Activated CD4-positive, alpha-beta memory T cell treated with anti-CD3 and anti-CD28 coated beads, Interleukin-2, amount 10 ng/mL, durations not matched to agents 7 days and 5 days (primary cell): ENCODE data around the gene SATL1. TPM values are rescaled to one million over a fixed set of nuclear protein-coding genes. Genes with fewer than 3 reads are reported as not detected.
"Not testable (repeated sequence)": the region's sequence is repeated elsewhere in the genome, so short reads cannot be mapped to it uniquely, and the experiment has no call there.

Experiments
- CTCF ChIA-PET: fragments of 350-600 bp; sonication (Branson Sonifier 250); formaldehyde crosslinking; loops from one replicate; lab custom pipeline; 2021; ENCODE audit warnings: antibody characterized with exemption, inconsistent platforms; lab: Charles Lee
- POLR2A ChIA-PET: fragments of 350-600 bp; sonication (Branson Sonifier 250); formaldehyde crosslinking; loops from one replicate; lab custom pipeline; 2021; ENCODE audit warnings: antibody characterized with exemption; lab: Charles Lee
- DNase-seq: peaks from one replicate; pipeline ENCODE4 v3.0.0-alpha.2; 2020
- H3K27ac Mint-ChIP-seq: one replicate; pipeline ENCODE4 v1.8.0; 2021; ENCODE audit warnings: mild to moderate bottlenecking, mixed read lengths
- H3K27me3 Mint-ChIP-seq: one replicate; pipeline ENCODE4 v1.8.0; 2021; ENCODE audit warnings: mixed read lengths
- H3K36me3 Mint-ChIP-seq: one replicate; pipeline ENCODE4 v1.8.0; 2021; ENCODE audit warnings: low read depth, mixed read lengths
- H3K4me1 Mint-ChIP-seq: one replicate; pipeline ENCODE4 v1.8.0; 2021; ENCODE audit warnings: mixed read lengths
- H3K4me3 Mint-ChIP-seq: one replicate; pipeline ENCODE4 v1.8.0; 2021; ENCODE audit warnings: mild to moderate bottlenecking, mixed read lengths
- H3K9me3 Mint-ChIP-seq: one replicate; pipeline ENCODE4 v1.8.0; 2021; ENCODE audit warnings: mixed read lengths
- total RNA-seq, 2 experiments: library from RNA; stranded (reverse); gene quantifications; one replicate each; pipeline ENCODE4 v1.2.3, GENCODE V29; 2021

The SATL1 gene
- total RNA-seq, 2 experiments from 2014 or later, result not detected

DNA sequence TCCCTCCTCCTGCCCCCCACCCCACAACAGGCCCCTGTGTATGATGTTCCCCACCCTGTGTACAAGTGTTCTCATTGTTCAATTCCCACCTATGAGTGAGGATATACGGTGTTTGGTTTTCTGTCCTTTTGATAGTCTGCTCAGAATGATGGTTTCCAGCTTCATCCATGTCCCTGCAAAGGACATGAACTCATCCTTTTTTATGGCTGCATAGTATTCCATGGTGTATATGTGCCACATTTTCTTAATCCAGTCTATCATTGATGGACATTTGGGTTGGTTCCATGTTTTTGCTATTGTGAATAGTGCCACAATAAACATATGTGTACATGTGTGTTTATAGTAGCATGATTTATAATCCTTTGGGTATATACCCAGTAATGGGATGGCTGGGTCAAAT lies 166.3 kb downstream of the SATL1 start:
- H3K27me3 Mint-ChIP-seq, CTCF ChIA-PET, H3K9me3 Mint-ChIP-seq, H3K4me3 Mint-ChIP-seq, H3K4me1 Mint-ChIP-seq, H3K27ac Mint-ChIP-seq, DNase-seq, POLR2A ChIA-PET: not testable (repeated sequence)
- peaks cover 14% of the 10 kb centered on the region for H3K36me3 Mint-ChIP-seq

DNA sequence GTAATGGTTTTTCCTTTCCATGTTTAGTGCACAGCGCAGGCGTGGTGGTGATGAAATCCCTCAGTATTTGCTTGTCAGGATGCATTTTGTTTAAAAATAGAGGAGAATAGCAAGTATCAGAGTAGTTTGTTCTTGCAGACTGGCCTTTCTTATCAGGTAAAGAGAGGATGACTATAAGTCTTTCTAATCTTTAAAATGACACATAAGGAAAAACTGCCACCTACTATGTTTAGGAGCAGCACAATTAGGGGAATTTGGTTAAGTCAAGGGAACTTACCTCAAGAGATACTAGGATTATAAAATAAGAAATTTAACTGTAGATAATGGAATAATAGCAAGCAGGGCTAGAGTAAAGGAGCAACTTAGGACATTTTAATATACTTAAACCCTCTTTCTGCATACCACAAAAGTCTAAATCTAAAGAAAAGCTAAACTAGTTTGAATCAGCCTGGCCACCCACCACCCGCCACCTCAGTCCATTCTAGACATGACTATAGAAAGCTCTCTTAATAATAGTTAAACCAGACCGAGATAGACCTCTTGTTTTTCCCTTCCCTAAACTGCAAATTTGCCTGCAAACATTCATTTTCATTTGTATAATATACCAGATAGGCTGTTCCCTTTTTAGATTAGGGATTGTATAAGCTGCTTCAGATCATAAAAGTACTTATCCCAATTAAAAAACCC lies 177.9 kb downstream of the SATL1 start:
- Mint-ChIP-seq H3K9me3 (no peaks in the 10 kb centered on the region), H3K4me3 (no peak overlapping the region), H3K36me3 (peaks cover 18% of the 10 kb centered on the region), H3K4me1 (no peaks in the 10 kb centered on the region), H3K27me3 (no peaks in the 10 kb centered on the region), H3K27ac (no peak overlapping the region)
- POLR2A ChIA-PET, result no interaction called here
- no peak for DNase-seq
- CTCF ChIA-PET, result no interaction called here

DNA sequence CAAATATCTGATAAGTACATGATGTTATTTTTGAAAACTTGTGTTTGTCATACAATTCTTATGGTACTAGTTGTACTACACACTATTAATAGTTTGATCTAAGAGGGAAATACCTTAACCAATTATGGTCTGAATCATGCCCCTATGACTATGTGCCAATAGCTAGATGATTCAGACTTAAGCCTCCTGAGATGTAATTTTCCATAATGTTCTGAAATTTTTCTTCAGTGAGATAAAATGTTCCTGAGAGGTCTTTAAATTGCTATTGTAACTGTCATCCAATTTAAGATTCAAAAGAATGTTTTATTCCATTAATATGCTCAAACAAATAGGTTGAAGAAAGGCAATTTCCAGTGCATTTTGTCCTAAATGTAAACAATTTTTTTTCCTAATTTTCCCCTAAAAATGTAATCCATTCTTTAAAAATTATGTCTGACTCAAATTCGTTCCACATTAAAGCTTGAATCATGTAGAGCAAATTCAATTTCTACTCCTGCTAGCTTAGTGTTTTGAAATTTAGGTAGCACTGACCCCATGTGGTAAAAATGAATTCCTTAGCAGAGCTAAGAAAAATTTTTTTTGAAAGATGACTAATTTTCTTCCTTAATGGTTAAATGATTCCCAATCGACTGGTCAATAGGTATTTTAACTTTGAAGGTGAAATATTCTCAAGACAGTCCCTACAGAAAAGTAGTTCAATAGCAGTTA lies 190.8 kb downstream of the SATL1 start:
- H3K27me3 Mint-ChIP-seq, result no peaks in the 10 kb centered on the region
- ChIA-PET CTCF (no interaction called here), POLR2A (no interaction called here)
- no peak overlapping the region for H3K4me3 Mint-ChIP-seq
- H3K4me1 Mint-ChIP-seq, result no peaks in the 10 kb centered on the region
- no peak for DNase-seq
- no peak overlapping the region for H3K27ac Mint-ChIP-seq
- no peaks in the 10 kb centered on the region for H3K9me3 Mint-ChIP-seq
- no peaks in the 10 kb centered on the region for H3K36me3 Mint-ChIP-seq

DNA sequence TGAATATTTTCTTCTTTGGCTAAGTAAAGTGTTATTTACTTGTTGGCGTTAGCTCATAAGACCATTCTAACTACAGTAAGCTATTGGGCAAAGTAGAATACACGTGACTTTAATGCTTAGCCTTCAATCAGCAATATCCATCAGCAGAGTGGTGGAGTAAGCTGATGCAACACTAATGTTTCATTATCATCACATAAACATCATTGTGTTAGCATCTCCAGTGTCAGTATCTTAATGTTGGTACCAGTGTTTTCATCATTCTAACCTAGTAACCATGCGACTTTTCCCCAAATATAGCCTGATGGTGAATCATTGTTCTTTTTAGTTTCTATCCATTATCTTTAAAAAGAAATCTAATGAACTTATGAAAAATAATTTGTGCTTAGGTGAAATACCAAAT lies 191.4 kb downstream of the SATL1 start:
- no peak overlapping the region for H3K27ac Mint-ChIP-seq

DNA sequence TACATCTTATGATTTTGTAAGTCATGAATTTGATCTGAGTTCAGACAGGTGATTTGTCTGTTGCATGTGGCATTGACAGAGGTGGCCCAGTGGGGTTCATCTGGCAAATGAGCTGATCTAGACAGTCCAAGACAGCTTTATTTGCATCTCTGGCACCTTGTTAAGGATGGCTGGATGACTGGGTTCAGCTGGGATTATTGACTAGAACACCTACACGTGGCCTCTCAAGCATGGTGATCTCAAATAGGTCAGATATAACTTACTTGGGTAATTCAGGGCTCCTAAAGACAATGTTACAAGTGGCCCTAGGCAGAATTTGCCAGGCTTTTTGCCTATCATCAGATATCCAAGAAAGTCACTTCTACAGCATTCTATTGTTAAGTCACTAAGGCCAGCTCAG lies 192.0 kb downstream of the SATL1 start:
- H3K4me1 Mint-ChIP-seq, result no peaks in the 10 kb centered on the region
- no peaks in the 10 kb centered on the region for H3K9me3 Mint-ChIP-seq
- ChIA-PET CTCF (no interaction called here), POLR2A (no interaction called here)
- no peak overlapping the region for H3K27ac Mint-ChIP-seq
- H3K27me3 Mint-ChIP-seq, result no peaks in the 10 kb centered on the region
- no peak overlapping the region for H3K4me3 Mint-ChIP-seq
- H3K36me3 Mint-ChIP-seq, result no peaks in the 10 kb centered on the region
- DNase-seq, result no peak

More for the DNA sequence above, 191.4 kb downstream of the SATL1 start:
- POLR2A ChIA-PET, result no interaction called here
- no peaks in the 10 kb centered on the region for H3K27me3 Mint-ChIP-seq
- CTCF ChIA-PET, result no interaction called here
- no peaks in the 10 kb centered on the region for H3K36me3 Mint-ChIP-seq
- no peak overlapping the region for H3K4me3 Mint-ChIP-seq
- H3K4me1 Mint-ChIP-seq, result no peaks in the 10 kb centered on the region
- no peaks in the 10 kb centered on the region for H3K9me3 Mint-ChIP-seq
- DNase-seq, result no peak

Other genes with a start within 250 kb of the SATL1 start
- 10 to 100 TPM; 10.6 to 12.0 TPM for gene APOOL, start 239.9 kb downstream of the SATL1 start, total RNA-seq
- gene ZNF711, start 212 bp upstream of the SATL1 start, total RNA-seq, result under 1 TPM; 0.18 to 0.30 TPM
- under 1 TPM; 0.33 to 0.35 TPM for gene POF1B, start 135.9 kb upstream of the SATL1 start, total RNA-seq